CD8-positive, alpha-beta memory T cell (primary cell): ENCODE results near the gene ANKRD44. TPM values are rescaled to one million over a fixed set of nuclear protein-coding genes. Genes with fewer than 3 reads are reported as not detected.
A peak's percentile ranks its signal among the peaks of the same experiment; 100 is the strongest.

Source experiments
- CTCF ChIA-PET: fragments of 350-600 bp; sonication (Branson Sonifier 250); formaldehyde crosslinking; loops from one replicate; lab custom pipeline; 2021; ENCODE audit warnings: antibody characterized with exemption; lab: Charles Lee
- POLR2A ChIA-PET: fragments of 350-600 bp; sonication (Branson Sonifier 250); formaldehyde crosslinking; loops from one replicate; lab custom pipeline; 2021; ENCODE audit warnings: antibody characterized with exemption; lab: Charles Lee
- DNase-seq, 5 donors: peaks; one replicate each; pipeline versions ENCODE4 v3.0.0 to v3.0.0-alpha.2; 2020 to 2022; ENCODE audit warnings: mixed read lengths in 1 of 5
- H3K27ac ChIP-seq: one replicate; pipeline ENCODE4 v1.7.0; 2013; ENCODE audit warnings: low read depth, mild to moderate bottlenecking, low read length, moderate library complexity
- H3K27me3 ChIP-seq: 2 replicates; pipeline ENCODE4 v1.7.0; 2013; ENCODE audit warnings: low read length, mild to moderate bottlenecking; ENCODE audit not compliant: insufficient read depth, poor library complexity, severe bottlenecking
- H3K36me3 ChIP-seq: 2 replicates; pipeline ENCODE4 v1.7.0; 2013; ENCODE audit warnings: mild to moderate bottlenecking, low read length, moderate library complexity; ENCODE audit not compliant: insufficient read depth
- H3K4me1 ChIP-seq: 2 replicates; pipeline ENCODE4 v1.7.0; 2013; ENCODE audit warnings: mild to moderate bottlenecking, low read length, moderate library complexity; ENCODE audit not compliant: insufficient read depth
- H3K4me3 ChIP-seq: 2 replicates; pipeline ENCODE4 v1.7.0; 2013; ENCODE audit warnings: mild to moderate bottlenecking, low read length
- H3K9me3 ChIP-seq: 2 replicates; pipeline ENCODE4 v1.7.0; 2013; ENCODE audit warnings: mild to moderate bottlenecking, low read length
- H3K27ac Mint-ChIP-seq, 8 donors: one replicate each; pipeline ENCODE4 v1.8.0; 2020 to 2021; ENCODE audit warnings: mixed read lengths in 8 of 8, mild to moderate bottlenecking in 6 of 8, inconsistent platforms in 3 of 8, moderate library complexity in 3 of 8
- H3K27me3 Mint-ChIP-seq, 2 donors: one replicate each; pipeline ENCODE4 v1.8.0; 2020 to 2021; ENCODE audit warnings: mixed read lengths in 2 of 2, mild to moderate bottlenecking in 1 of 2, moderate library complexity in 1 of 2
- H3K36me3 Mint-ChIP-seq, 3 donors: one replicate each; pipeline ENCODE4 v1.8.0; 2020 to 2021; ENCODE audit warnings: mixed read lengths in 3 of 3, inconsistent platforms in 1 of 3, mild to moderate bottlenecking in 1 of 3
- H3K4me1 Mint-ChIP-seq, 3 donors: one replicate each; pipeline ENCODE4 v1.8.0; 2020 to 2021; ENCODE audit warnings: mixed read lengths in 3 of 3, inconsistent platforms in 1 of 3, mild to moderate bottlenecking in 1 of 3
- H3K4me3 Mint-ChIP-seq, 7 donors: one replicate each; pipeline ENCODE4 v1.8.0; 2020 to 2021; ENCODE audit warnings: mixed read lengths in 7 of 7, mild to moderate bottlenecking in 6 of 7, moderate library complexity in 4 of 7, inconsistent platforms in 2 of 7
- H3K9me3 Mint-ChIP-seq, 5 donors: one replicate each; pipeline ENCODE4 v1.8.0; 2020 to 2022; ENCODE audit warnings: mixed read lengths in 5 of 5, mild to moderate bottlenecking in 3 of 5, moderate library complexity in 2 of 5, inconsistent platforms in 1 of 5
- polyA plus RNA-seq: library from polyadenylated mRNA; unstranded; fragments of 300-500 nt; fragmentation: Illumina TruSeq; gene quantifications from one replicate; pipeline ENCODE4 v1.2.3, GENCODE V29; 2021
- total RNA-seq, 2 experiments: library from RNA; stranded (reverse); gene quantifications; one replicate each; pipeline ENCODE4 v1.2.3, GENCODE V29; 2021

Gene ANKRD44
- total and polyA plus RNA-seq, 3 experiments from 2014 or later: 90.1 to 150 (median 142) TPM

GRCh38 chr2:197286805-197287595 is 23.6 kb downstream of the ANKRD44 start:
- H3K36me3 Mint-ChIP-seq: peaks cover 4 to 27% (median 17%) of the 10 kb centered on the region in 3 donors
- Histone ChIP-seq H3K4me1 (peaks cover 93% of the 10 kb centered on the region), H3K9me3 (no peaks in the 10 kb centered on the region), H3K27ac (no peak overlapping the region), H3K27me3 (no peaks in the 10 kb centered on the region), H3K4me3 (peak overlapping the region; percentile 29), H3K36me3 (no peaks in the 10 kb centered on the region)
- peak overlapping the region; percentile 85 to 100 (median 97) for H3K27ac Mint-ChIP-seq
- CTCF ChIA-PET: interaction anchor here (1.1 to 1.4 kb wide), 4 partner anchors 9 to 88 kb away, joined by 3 to 4 read pairs (median 3); no protein-coding TSS in a partner anchor
- H3K4me1 Mint-ChIP-seq: peaks cover 85 to 97% (median 92%) of the 10 kb centered on the region in 3 donors
- DNase-seq: peak in 4 of 5 donors; percentile 30 to 72 (median 70)
- peaks cover 0 to 3% (median 0%) of the 10 kb centered on the region in 5 donors for H3K9me3 Mint-ChIP-seq
- peak overlapping the region; percentile 53 to 90 (median 84) for H3K4me3 Mint-ChIP-seq
- POLR2A ChIA-PET: interaction anchor here (0.6 to 1.5 kb wide), 3 partner anchors 13 to 22 kb away, joined by 3 read pairs; no protein-coding TSS in a partner anchor
- no peaks in the 10 kb centered on the region for H3K27me3 Mint-ChIP-seq

- H3K4me3 ChIP-seq: no peak overlapping the region
- ChIA-PET POLR2A (no interaction called here), CTCF (interaction anchor here (0.9 to 1.3 kb wide), 6 partner anchors 9 to 95 kb away, joined by 3 to 5 read pairs (median 3); no protein-coding TSS in a partner anchor)
- Mint-ChIP-seq H3K4me1 (peaks cover 90 to 100% (median 96%) of the 10 kb centered on the region in 3 donors), H3K36me3 (peaks cover 0 to 29% (median 13%) of the 10 kb centered on the region in 3 donors), H3K27me3 (no peaks in the 10 kb centered on the region), H3K4me3 (peak overlapping the region in 6 of 7 donors; percentile 9 to 54 (median 34)), H3K27ac (peak overlapping the region; percentile 17 to 100 (median 91)), H3K9me3 (no peaks in the 10 kb centered on the region)
- H3K9me3 ChIP-seq: no peaks in the 10 kb centered on the region
- no peak for DNase-seq
- H3K36me3 ChIP-seq: no peaks in the 10 kb centered on the region
- peaks cover 96% of the 10 kb centered on the region for H3K4me1 ChIP-seq
- no peak overlapping the region for H3K27ac ChIP-seq
- H3K27me3 ChIP-seq: no peaks in the 10 kb centered on the region
These were observed 25.2 kb downstream of the ANKRD44 start for GRCh38 chr2:197285361-197285760.

- ChIA-PET POLR2A (no interaction called here), CTCF (interaction anchor here (0.9 to 1.3 kb wide), 5 partner anchors 8 to 94 kb away, joined by 3 read pairs; no protein-coding TSS in a partner anchor)
- peaks cover 90 to 100% (median 96%) of the 10 kb centered on the region in 3 donors for H3K4me1 Mint-ChIP-seq
- H3K9me3 ChIP-seq: no peaks in the 10 kb centered on the region
- H3K4me3 Mint-ChIP-seq: peak overlapping the region in 2 of 7 donors; percentile 25 to 37
- no peak overlapping the region for H3K27ac ChIP-seq
- H3K4me1 ChIP-seq: peaks cover 96% of the 10 kb centered on the region
- no peaks in the 10 kb centered on the region for H3K36me3 ChIP-seq
- H3K4me3 ChIP-seq: no peak overlapping the region
- H3K27me3 Mint-ChIP-seq: no peaks in the 10 kb centered on the region
- H3K27ac Mint-ChIP-seq: peak overlapping the region in 6 of 8 donors; percentile 63 to 97 (median 76)
- no peaks in the 10 kb centered on the region for H3K27me3 ChIP-seq
- no peak for DNase-seq
- H3K9me3 Mint-ChIP-seq: no peaks in the 10 kb centered on the region
- H3K36me3 Mint-ChIP-seq: peaks cover 0 to 30% (median 10%) of the 10 kb centered on the region in 3 donors
These were observed 25.6 kb downstream of the ANKRD44 start for GRCh38 chr2:197284956-197285355.

DNA sequence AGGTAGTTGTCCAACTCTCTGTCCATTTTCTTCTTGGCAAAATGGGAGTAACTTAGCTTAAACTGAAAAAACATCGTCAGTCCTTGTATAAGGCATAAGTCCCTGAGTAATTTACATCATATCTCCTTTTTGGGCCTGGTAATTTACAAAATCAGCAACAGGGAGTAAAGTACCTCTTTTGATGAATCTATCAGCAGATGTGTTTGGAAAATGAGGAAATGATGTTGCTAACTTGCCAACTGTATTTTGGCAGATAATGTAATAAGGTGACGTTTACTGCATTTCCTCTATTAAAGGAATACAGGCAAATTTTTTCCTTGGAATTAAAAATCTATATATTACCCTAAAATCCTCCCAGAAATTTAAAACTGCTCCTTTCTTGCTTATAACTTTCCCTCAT is 29.2 kb downstream of the ANKRD44 start:
- peaks cover 0 to 43% (median 8%) of the 10 kb centered on the region in 3 donors for H3K36me3 Mint-ChIP-seq

GRCh38 chr2:197280015-197280702 is 30.4 kb downstream of the ANKRD44 start:
- CTCF ChIA-PET: interaction anchor here (0.9 to 1.9 kb wide), 5 partner anchors 17 to 167 kb away, joined by 3 to 4 read pairs (median 3); no protein-coding TSS in a partner anchor
- no peaks in the 10 kb centered on the region for H3K27me3 ChIP-seq
- Mint-ChIP-seq H3K27ac (peak overlapping the region; percentile 76 to 97 (median 92)), H3K4me1 (peaks cover 82 to 95% (median 91%) of the 10 kb centered on the region in 3 donors), H3K27me3 (no peaks in the 10 kb centered on the region), H3K36me3 (peaks cover 0 to 44% (median 8%) of the 10 kb centered on the region in 3 donors), H3K9me3 (no peaks in the 10 kb centered on the region), H3K4me3 (peak overlapping the region; percentile 14 to 80 (median 65))
- H3K4me3 ChIP-seq: no peak overlapping the region
- POLR2A ChIA-PET: interaction anchor here (0.6 to 2.0 kb wide), 2 partner anchors 12 to 1085 kb away, joined by 4 to 7 read pairs; no protein-coding TSS in a partner anchor
- H3K27ac ChIP-seq: no peak overlapping the region
- DNase-seq: no peak
- peaks cover 82% of the 10 kb centered on the region for H3K4me1 ChIP-seq
- H3K36me3 ChIP-seq: no peaks in the 10 kb centered on the region
- H3K9me3 ChIP-seq: no peaks in the 10 kb centered on the region

More for the DNA sequence above, 29.2 kb downstream of the ANKRD44 start:
- CTCF ChIA-PET: no interaction called here
- Mint-ChIP-seq H3K4me1 (peaks cover 88 to 100% (median 98%) of the 10 kb centered on the region in 3 donors), H3K27ac (peak overlapping the region; percentile 76 to 91 (median 80)), H3K27me3 (no peaks in the 10 kb centered on the region), H3K4me3 (peak overlapping the region in 6 of 7 donors; percentile 3 to 58 (median 26)), H3K9me3 (no peaks in the 10 kb centered on the region)
- H3K4me3 ChIP-seq: no peak overlapping the region
- POLR2A ChIA-PET: interaction anchor here (0.6 kb wide), 1 partner anchor 23 kb away, joined by 4 read pairs; no protein-coding TSS in a partner anchor
- no peaks in the 10 kb centered on the region for H3K36me3 ChIP-seq
- H3K27me3 ChIP-seq: no peaks in the 10 kb centered on the region
- no peak overlapping the region for H3K27ac ChIP-seq
- no peak for DNase-seq
- peaks cover 95% of the 10 kb centered on the region for H3K4me1 ChIP-seq
- no peaks in the 10 kb centered on the region for H3K9me3 ChIP-seq

GRCh38 chr2:197278799-197279763 is 31.5 kb downstream of the ANKRD44 start:
- ChIA-PET POLR2A (interaction anchor here (2.0 kb wide), 1 partner anchor 11 kb away, joined by 7 read pairs; no protein-coding TSS in a partner anchor), CTCF (interaction anchor here (1.1 to 1.9 kb wide), 4 partner anchors 52 to 166 kb away, joined by 3 to 4 read pairs (median 4); no protein-coding TSS in a partner anchor)
- H3K27ac ChIP-seq: no peak overlapping the region
- peaks cover 82% of the 10 kb centered on the region for H3K4me1 ChIP-seq
- H3K9me3 ChIP-seq: no peaks in the 10 kb centered on the region
- Mint-ChIP-seq H3K36me3 (peaks cover 0 to 45% (median 8%) of the 10 kb centered on the region in 3 donors), H3K27me3 (peaks cover 0 to 1% of the 10 kb centered on the region in 2 donors), H3K4me3 (peak overlapping the region in 6 of 7 donors; percentile 60 to 76 (median 68)), H3K4me1 (peaks cover 80 to 93% (median 92%) of the 10 kb centered on the region in 3 donors), H3K27ac (peak overlapping the region; percentile 76 to 97 (median 92)), H3K9me3 (no peaks in the 10 kb centered on the region)
- no peaks in the 10 kb centered on the region for H3K36me3 ChIP-seq
- no peak overlapping the region for H3K4me3 ChIP-seq
- DNase-seq: no peak
- no peaks in the 10 kb centered on the region for H3K27me3 ChIP-seq
